ENCODE data around the gene EFEMP2. TPM values are rescaled to one million over a fixed set of nuclear protein-coding genes. Genes with fewer than 3 reads are reported as not detected.
"Not testable (repeated sequence)": the region's sequence is repeated elsewhere in the genome, so short reads cannot be mapped to it uniquely, and the experiment has no call there.

Gene EFEMP2
- total and polyA plus RNA-seq, 2 donors (not counting 3 experiments of a cell fraction or from before 2014, with no cell fraction given), result 81.7 to 207 TPM

GRCh38 chr11:65833297-65834030, 39.1 kb downstream of the EFEMP2 start, which contains the start of gene SNX32:
Gene SNX32 (plus strand): TSS chr11:65833963. CDS start chr11:65834066, 103 bp downstream.
- H3K4me2 ChIP-seq (ENCODE audit: insufficient read depth, low read length), result peak within 1 kb of the TSS; percentile 72
- H3K36me3 ChIP-seq (ENCODE audit: control insufficient read depth in 2 of 2, extremely low read depth in 1 of 2, insufficient read depth in 2 of 2, low read length in 2 of 2), result no peaks in the 10 kb centered on the region
- peak within 1 kb of the TSS; percentile 90 for H2AFZ ChIP-seq (ENCODE audit: low read depth, low read length)
- H3K79me2 ChIP-seq (ENCODE audit: control insufficient read depth, insufficient read depth, low read length), result no peaks in the 10 kb centered on the region
- DNase-seq (ENCODE audit: low read depth, low spot score), result peak; percentile 92
- no peaks in the 10 kb centered on the region for H3K9me1 ChIP-seq (replicated peaks; ENCODE audit: control insufficient read depth, extremely low read depth, insufficient read depth, low read length)
- H3K27ac ChIP-seq (ENCODE audit: insufficient read depth, low read depth, low read length), result no peak within 1 kb of the TSS
- no peaks in the 10 kb centered on the region for H3K9me3 ChIP-seq (replicated peaks; ENCODE audit: control insufficient read depth, insufficient read depth, low read length)
- intact Hi-C loops (cut with micrococcal nuclease) (no loop called here), dilution Hi-C loops (cut with MboI; ENCODE audit: extremely low pct_ligation_motif_present, low sequenced_read_pairs) (no loop called here)
- H3K27me3 ChIP-seq (ENCODE audit: control insufficient read depth in 2 of 2, insufficient read depth in 2 of 2, low read length in 2 of 2), result peaks cover 21 to 26% of the 10 kb centered on the region in 2 experiments
- ChIA-PET POLR2A (interaction anchor here (0.7 kb wide), 1 partner anchor 116 kb away, joined by 4 read pairs; no protein-coding TSS in a partner anchor), CTCF (interaction anchor here (0.8 to 2.6 kb wide), 8 partner anchors 15 to 207 kb away, joined by 3 to 8 read pairs (median 5); partner anchors contain the start of gene MUS81)
- peak within 1 kb of the TSS; percentile 21 to 49 (median 38) for H3K4me3 ChIP-seq (replicated peaks in 1 of 3; ENCODE audit: insufficient read depth in 1 of 3, low read depth in 1 of 3, low read length in 3 of 3)
- no peak for TF ChIP-seq EZH2 (IDR thresholded peaks at IDR 0.05; ENCODE audit: borderline replicate concordance, low read depth, low read length, severe bottlenecking)
- no peak for TF ChIP-seq FOS (IDR thresholded peaks at IDR 0.05; ENCODE audit: borderline replicate concordance, insufficient read depth, low read length)
- no peak for TF ChIP-seq POLR2AphosphoS5 (IDR thresholded peaks at IDR 0.05; ENCODE audit: insufficient read depth, low read depth, low read length)
- no peak for TF ChIP-seq POLR2A (IDR thresholded peaks at IDR 0.05; ENCODE audit: low read depth, low read length)
- no peak for TF ChIP-seq GATA2 (IDR thresholded peaks at IDR 0.05; ENCODE audit: insufficient read depth, insufficient read length, low read depth, low read length)
- no peak for TF ChIP-seq JUN (IDR thresholded peaks at IDR 0.05; ENCODE audit: borderline replicate concordance, insufficient read depth, insufficient read length, low read depth)
- TF ChIP-seq MAX (IDR thresholded peaks at IDR 0.05; ENCODE audit: insufficient read depth, insufficient read length), result peak; percentile 73
- no peak for TF ChIP-seq CTCF (IDR thresholded peaks at IDR 0.05; ENCODE audit: extremely low read depth in 1 of 2, insufficient read depth in 1 of 2, low read depth in 1 of 2, low read length in 2 of 2)
- peak; percentile 41 for TF ChIP-seq MYC (IDR thresholded peaks at IDR 0.05; ENCODE audit: low read depth, low read length)
- BruUV-seq (replicated peaks), result no TSS peak
- peaks cover 11% of the 10 kb centered on the region for H3K4me1 ChIP-seq (ENCODE audit: control insufficient read depth, extremely low read depth, insufficient read depth, low read length)
- peak; percentile 93 for FAIRE-seq
- H3K9ac ChIP-seq (replicated peaks; ENCODE audit: extremely low read depth, insufficient read depth, low read length), result no peak within 1 kb of the TSS
- H4K20me1 ChIP-seq (replicated peaks; ENCODE audit: control insufficient read depth, extremely low read depth, insufficient read depth, low read length), result no peaks in the 10 kb centered on the region

- BruUV-seq (replicated peaks); H3K36me3 ChIP-seq (ENCODE audit: control insufficient read depth in 2 of 2, extremely low read depth in 1 of 2, insufficient read depth in 2 of 2, low read length in 2 of 2); H3K9me3 ChIP-seq (replicated peaks; ENCODE audit: control insufficient read depth, insufficient read depth, low read length); POLR2A ChIA-PET; H2AFZ ChIP-seq (ENCODE audit: low read depth, low read length); intact Hi-C loops (cut with micrococcal nuclease); H3K27ac ChIP-seq (ENCODE audit: insufficient read depth, low read depth, low read length); FAIRE-seq; DNase-seq (ENCODE audit: low read depth, low spot score); H3K4me3 ChIP-seq (replicated peaks in 1 of 3; ENCODE audit: insufficient read depth in 1 of 3, low read depth in 1 of 3, low read length in 3 of 3); H3K79me2 ChIP-seq (ENCODE audit: control insufficient read depth, insufficient read depth, low read length); H3K9me1 ChIP-seq (replicated peaks; ENCODE audit: control insufficient read depth, extremely low read depth, insufficient read depth, low read length); H3K4me2 ChIP-seq (ENCODE audit: insufficient read depth, low read length); H3K9ac ChIP-seq (replicated peaks; ENCODE audit: extremely low read depth, insufficient read depth, low read length); H4K20me1 ChIP-seq (replicated peaks; ENCODE audit: control insufficient read depth, extremely low read depth, insufficient read depth, low read length); dilution Hi-C loops (cut with MboI; ENCODE audit: extremely low pct_ligation_motif_present, low sequenced_read_pairs): not testable (repeated sequence)
- peaks cover 21 to 28% of the 10 kb centered on the region in 2 experiments for H3K27me3 ChIP-seq (ENCODE audit: control insufficient read depth in 2 of 2, insufficient read depth in 2 of 2, low read length in 2 of 2)
- CTCF ChIA-PET, result interaction anchor here (0.6 to 2.6 kb wide), 6 partner anchors 11 to 1366 kb away, joined by 3 to 9 read pairs (median 6); no protein-coding TSS in a partner anchor
- H3K4me1 ChIP-seq (ENCODE audit: control insufficient read depth, extremely low read depth, insufficient read depth, low read length), result peaks cover 11% of the 10 kb centered on the region
Observed at GRCh38 chr11:65832231-65832630, 40.4 kb downstream of the EFEMP2 start.
